ENCODE data around the gene INPPL1. TPM values are rescaled to one million over a fixed set of nuclear protein-coding genes. Genes with fewer than 3 reads are reported as not detected.

Gene INPPL1
- total and polyA plus RNA-seq, 2 of the 13 experiments (the other 11 are each of a cell fraction or from before 2014, with no cell fraction given) = 29.1 to 66.9 TPM

DNA sequence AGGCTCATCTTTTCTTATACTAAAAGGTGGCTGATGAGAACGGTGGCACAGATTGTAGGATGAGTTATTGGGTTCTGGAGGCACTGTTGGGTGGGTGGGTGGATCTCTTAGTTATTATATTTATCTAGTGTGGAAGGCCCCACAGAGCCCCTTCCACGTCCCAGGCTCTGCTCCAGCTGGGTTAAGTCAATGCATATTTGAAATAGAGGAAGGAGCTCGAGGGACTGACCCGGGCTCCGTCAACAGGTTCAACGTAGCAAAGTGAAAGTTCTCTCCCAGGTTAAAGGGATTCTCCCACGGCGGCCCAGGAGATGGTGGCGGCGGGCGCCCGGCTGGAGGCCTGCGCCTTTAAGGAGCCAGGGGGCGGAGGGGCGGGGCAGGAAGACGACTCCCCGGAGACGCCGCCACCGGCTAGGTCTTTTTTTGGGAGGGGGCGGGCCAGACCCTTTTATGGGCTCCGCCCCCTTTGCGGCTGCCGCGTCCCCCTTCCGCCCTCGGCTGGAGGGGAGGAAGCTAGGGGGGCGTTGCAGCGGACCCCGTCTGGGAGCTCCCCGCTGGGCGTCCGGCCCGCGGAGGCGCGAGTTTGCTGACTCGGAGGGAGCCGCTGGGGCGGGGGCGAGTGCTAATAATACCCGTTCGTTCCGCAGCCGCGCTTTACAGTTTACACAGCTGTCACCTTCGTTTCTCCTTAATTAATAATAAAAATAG is 1.5 kb upstream of the INPPL1 start (continued):
- TF ChIP-seq ZNF83 (CRISPR knock-in tag; IDR thresholded peaks at IDR 0.05; ENCODE audit: borderline replicate concordance) (no peak), SRSF4 (IDR thresholded peaks at IDR 0.05; ENCODE audit: low read depth, low read length, poor library complexity, severe bottlenecking) (no peak), CAMTA2 (CRISPR knock-in tag; IDR thresholded peaks at IDR 0.05; ENCODE audit: borderline replicate concordance) (no peak), LCORL (IDR thresholded peaks at IDR 0.05) (no peak), LCORL (CRISPR knock-in tag; IDR thresholded peaks at IDR 0.05) (peak; percentile 84), ZNF782 (CRISPR knock-in tag; IDR thresholded peaks at IDR 0.05; ENCODE audit: borderline replicate concordance) (no peak), FOXK2 (IDR thresholded peaks at IDR 0.05) (no peak), DNMT3B (CRISPR knock-in tag; conservative IDR thresholded peaks at IDR 0.05) (no peak), POLR2G (IDR thresholded peaks at IDR 0.05; ENCODE audit: low read depth, low read length) (peak; percentile 44; the same call in 1 of the 2 replicates), GABPB1 (CRISPR knock-in tag; IDR thresholded peaks at IDR 0.05) (peak; percentile 87), ZNF546 (CRISPR knock-in tag; conservative IDR thresholded peaks at IDR 0.05) (no peak), KLF15 (CRISPR knock-in tag; IDR thresholded peaks at IDR 0.05; ENCODE audit: borderline replicate concordance) (no peak), BRD4 (CRISPR knock-in tag; IDR thresholded peaks at IDR 0.05) (no peak), CREM (IDR thresholded peaks at IDR 0.05) (no peak; the same call in 1 of the 2 replicates), CREM (CRISPR knock-in tag; IDR thresholded peaks at IDR 0.05) (no peak), ETV5 (CRISPR knock-in tag; IDR thresholded peaks at IDR 0.05; ENCODE audit: borderline replicate concordance) (peak; percentile 63; the same call in 1 of the 2 replicates), ZNF263 (CRISPR knock-in tag; IDR thresholded peaks at IDR 0.05) (no peak), ZNF205 (CRISPR knock-in tag; IDR thresholded peaks at IDR 0.05) (no peak; the same call in 1 of the 2 replicates)
- TF ChIP-seq, protein P1, sequence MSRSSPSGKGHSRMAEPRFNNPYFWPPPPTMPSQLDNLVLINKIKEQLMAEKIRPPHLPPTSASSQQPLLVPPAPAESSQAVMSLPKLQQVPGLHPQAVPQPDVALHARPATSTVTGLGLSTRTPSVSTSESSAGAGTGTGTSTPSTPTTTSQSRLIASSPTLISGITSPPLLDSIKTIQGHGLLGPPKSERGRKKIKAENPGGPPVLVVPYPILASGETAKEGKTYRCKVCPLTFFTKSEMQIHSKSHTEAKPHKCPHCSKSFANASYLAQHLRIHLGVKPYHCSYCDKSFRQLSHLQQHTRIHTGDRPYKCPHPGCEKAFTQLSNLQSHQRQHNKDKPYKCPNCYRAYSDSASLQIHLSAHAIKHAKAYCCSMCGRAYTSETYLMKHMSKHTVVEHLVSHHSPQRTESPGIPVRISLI (CRISPR knock-in tag; IDR thresholded peaks at IDR 0.05; ENCODE audit: borderline replicate concordance) = peak; percentile 73; the same call in 1 of the 2 replicates
- TF ChIP-seq, protein P2, sequence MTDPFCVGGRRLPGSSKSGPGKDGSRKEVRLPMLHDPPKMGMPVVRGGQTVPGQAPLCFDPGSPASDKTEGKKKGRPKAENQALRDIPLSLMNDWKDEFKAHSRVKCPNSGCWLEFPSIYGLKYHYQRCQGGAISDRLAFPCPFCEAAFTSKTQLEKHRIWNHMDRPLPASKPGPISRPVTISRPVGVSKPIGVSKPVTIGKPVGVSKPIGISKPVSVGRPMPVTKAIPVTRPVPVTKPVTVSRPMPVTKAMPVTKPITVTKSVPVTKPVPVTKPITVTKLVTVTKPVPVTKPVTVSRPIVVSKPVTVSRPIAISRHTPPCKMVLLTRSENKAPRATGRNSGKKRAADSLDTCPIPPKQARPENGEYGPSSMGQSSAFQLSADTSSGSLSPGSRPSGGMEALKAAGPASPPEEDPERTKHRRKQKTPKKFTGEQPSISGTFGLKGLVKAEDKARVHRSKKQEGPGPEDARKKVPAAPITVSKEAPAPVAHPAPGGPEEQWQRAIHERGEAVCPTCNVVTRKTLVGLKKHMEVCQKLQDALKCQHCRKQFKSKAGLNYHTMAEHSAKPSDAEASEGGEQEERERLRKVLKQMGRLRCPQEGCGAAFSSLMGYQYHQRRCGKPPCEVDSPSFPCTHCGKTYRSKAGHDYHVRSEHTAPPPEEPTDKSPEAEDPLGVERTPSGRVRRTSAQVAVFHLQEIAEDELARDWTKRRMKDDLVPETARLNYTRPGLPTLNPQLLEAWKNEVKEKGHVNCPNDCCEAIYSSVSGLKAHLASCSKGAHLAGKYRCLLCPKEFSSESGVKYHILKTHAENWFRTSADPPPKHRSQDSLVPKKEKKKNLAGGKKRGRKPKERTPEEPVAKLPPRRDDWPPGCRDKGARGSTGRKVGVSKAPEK (CRISPR knock-in tag; IDR thresholded peaks at IDR 0.05; ENCODE audit: borderline replicate concordance) = no peak
- TF ChIP-seq, protein P3, sequence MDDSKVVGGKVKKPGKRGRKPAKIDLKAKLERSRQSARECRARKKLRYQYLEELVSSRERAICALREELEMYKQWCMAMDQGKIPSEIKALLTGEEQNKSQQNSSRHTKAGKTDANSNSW (CRISPR knock-in tag; IDR thresholded peaks at IDR 0.05; ENCODE audit: borderline replicate concordance) = no peak
- TF ChIP-seq, protein P4, sequence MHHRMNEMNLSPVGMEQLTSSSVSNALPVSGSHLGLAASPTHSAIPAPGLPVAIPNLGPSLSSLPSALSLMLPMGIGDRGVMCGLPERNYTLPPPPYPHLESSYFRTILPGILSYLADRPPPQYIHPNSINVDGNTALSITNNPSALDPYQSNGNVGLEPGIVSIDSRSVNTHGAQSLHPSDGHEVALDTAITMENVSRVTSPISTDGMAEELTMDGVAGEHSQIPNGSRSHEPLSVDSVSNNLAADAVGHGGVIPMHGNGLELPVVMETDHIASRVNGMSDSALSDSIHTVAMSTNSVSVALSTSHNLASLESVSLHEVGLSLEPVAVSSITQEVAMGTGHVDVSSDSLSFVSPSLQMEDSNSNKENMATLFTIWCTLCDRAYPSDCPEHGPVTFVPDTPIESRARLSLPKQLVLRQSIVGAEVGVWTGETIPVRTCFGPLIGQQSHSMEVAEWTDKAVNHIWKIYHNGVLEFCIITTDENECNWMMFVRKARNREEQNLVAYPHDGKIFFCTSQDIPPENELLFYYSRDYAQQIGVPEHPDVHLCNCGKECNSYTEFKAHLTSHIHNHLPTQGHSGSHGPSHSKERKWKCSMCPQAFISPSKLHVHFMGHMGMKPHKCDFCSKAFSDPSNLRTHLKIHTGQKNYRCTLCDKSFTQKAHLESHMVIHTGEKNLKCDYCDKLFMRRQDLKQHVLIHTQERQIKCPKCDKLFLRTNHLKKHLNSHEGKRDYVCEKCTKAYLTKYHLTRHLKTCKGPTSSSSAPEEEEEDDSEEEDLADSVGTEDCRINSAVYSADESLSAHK (CRISPR knock-in tag; IDR thresholded peaks at IDR 0.05; ENCODE audit: borderline replicate concordance) = no peak
- TF ChIP-seq, protein P5, sequence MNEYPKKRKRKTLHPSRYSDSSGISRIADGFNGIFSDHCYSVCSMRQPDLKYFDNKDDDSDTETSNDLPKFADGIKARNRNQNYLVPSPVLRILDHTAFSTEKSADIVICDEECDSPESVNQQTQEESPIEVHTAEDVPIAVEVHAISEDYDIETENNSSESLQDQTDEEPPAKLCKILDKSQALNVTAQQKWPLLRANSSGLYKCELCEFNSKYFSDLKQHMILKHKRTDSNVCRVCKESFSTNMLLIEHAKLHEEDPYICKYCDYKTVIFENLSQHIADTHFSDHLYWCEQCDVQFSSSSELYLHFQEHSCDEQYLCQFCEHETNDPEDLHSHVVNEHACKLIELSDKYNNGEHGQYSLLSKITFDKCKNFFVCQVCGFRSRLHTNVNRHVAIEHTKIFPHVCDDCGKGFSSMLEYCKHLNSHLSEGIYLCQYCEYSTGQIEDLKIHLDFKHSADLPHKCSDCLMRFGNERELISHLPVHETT (CRISPR knock-in tag; conservative IDR thresholded peaks at IDR 0.05) = no peak
